Hematopoietic multipotent progenitor cell treated with erythropoietin and hydrocortisone succinate and interleukin-3 and kit ligand, for 17 days (in vitro differentiated cells): ENCODE data around the gene MEAK7.
"Not testable (repeated sequence)": the region's sequence is repeated elsewhere in the genome, so short reads cannot be mapped to it uniquely, and the experiment has no call there.

ENCODE experiments used
- DNase-seq: peaks from one replicate; pipeline ENCODE4 v3.0.0-alpha.2; 2015; ENCODE audit warnings: low spot score

Gene MEAK7

GRCh38 chr16:84532855-84533486 is 28.5 kb upstream of the MEAK7 start:
- no peak for DNase-seq

GRCh38 chr16:84532291-84532724 is 27.8 kb upstream of the MEAK7 start:
- no peak for DNase-seq

- no peak for DNase-seq
Measured at GRCh38 chr16:84531671-84532111, 27.2 kb upstream of the MEAK7 start.

GRCh38 chr16:84530590-84530989 is 26.1 kb upstream of the MEAK7 start:
- no peak for DNase-seq

GRCh38 chr16:84529607-84530006 is 25.1 kb upstream of the MEAK7 start:
- DNase-seq = no peak

- DNase-seq = no peak
Measured at GRCh38 chr16:84528322-84528721, 23.9 kb upstream of the MEAK7 start.

- no peak for DNase-seq
Measured at GRCh38 chr16:84527532-84528269, 23.2 kb upstream of the MEAK7 start.

GRCh38 chr16:84526794-84527531 is 22.5 kb upstream of the MEAK7 start:
- no peak for DNase-seq

- not testable (repeated sequence) for DNase-seq
Measured at GRCh38 chr16:84524941-84525581, 20.6 kb upstream of the MEAK7 start.

- DNase-seq = no peak
Measured at GRCh38 chr16:84524346-84524920, 20.0 kb upstream of the MEAK7 start.

GRCh38 chr16:84521497-84521770 is 17.0 kb upstream of the MEAK7 start:
- no peak for DNase-seq

- no peak for DNase-seq
Measured at GRCh38 chr16:84520725-84521496, 16.5 kb upstream of the MEAK7 start.

- no peak for DNase-seq
Measured at GRCh38 chr16:84519855-84520254, 15.4 kb upstream of the MEAK7 start.

- no peak for DNase-seq
Measured at GRCh38 chr16:84518804-84519341, 14.4 kb upstream of the MEAK7 start.

- not testable (repeated sequence) for DNase-seq
Measured at GRCh38 chr16:84518220-84518619, 13.8 kb upstream of the MEAK7 start.

- DNase-seq = no peak
Measured at GRCh38 chr16:84517366-84517765, 12.9 kb upstream of the MEAK7 start.

GRCh38 chr16:84514874-84515835 is 10.7 kb upstream of the MEAK7 start:
- no peak for DNase-seq

GRCh38 chr16:84514295-84514873 is 9.9 kb upstream of the MEAK7 start:
- DNase-seq = no peak

GRCh38 chr16:84513666-84514065 is 9.2 kb upstream of the MEAK7 start:
- DNase-seq = no peak

- DNase-seq = no peak
Measured at GRCh38 chr16:84513123-84513522, 8.7 kb upstream of the MEAK7 start.
